Activated CD4-positive, alpha-beta T cell treated with anti-CD3 and anti-CD28 coated beads, Interleukin-2, amount 10 ng/mL, durations not matched to agents 7 days and 5 days (primary cell): Measurements from ENCODE around the gene FREM2. TPM values are rescaled to one million over a fixed set of nuclear protein-coding genes. Genes with fewer than 3 reads are reported as not detected.

Source experiments
- CTCF ChIA-PET: fragments of 350-600 bp; sonication (Branson Sonifier 250); formaldehyde crosslinking; loops from one replicate; lab custom pipeline; 2021; ENCODE audit warnings: antibody characterized with exemption; lab: Charles Lee
- POLR2A ChIA-PET: fragments of 350-600 bp; sonication (Branson Sonifier 250); formaldehyde crosslinking; loops from one replicate; lab custom pipeline; 2021; ENCODE audit warnings: antibody characterized with exemption; lab: Charles Lee
- DNase-seq: peaks from one replicate; pipeline ENCODE4 v3.0.0-alpha.2; 2020
- H3K27ac Mint-ChIP-seq: one replicate; pipeline ENCODE4 v1.8.0; 2021; ENCODE audit warnings: mild to moderate bottlenecking, moderate library complexity, mixed read lengths
- H3K27me3 Mint-ChIP-seq: one replicate; pipeline ENCODE4 v1.8.0; 2021; ENCODE audit warnings: mixed read lengths
- H3K36me3 Mint-ChIP-seq: one replicate; pipeline ENCODE4 v1.8.0; 2021; ENCODE audit warnings: low read depth, mixed read lengths
- H3K4me1 Mint-ChIP-seq: one replicate; pipeline ENCODE4 v1.8.0; 2021; ENCODE audit warnings: mixed read lengths
- H3K4me3 Mint-ChIP-seq: one replicate; pipeline ENCODE4 v1.8.0; 2021; ENCODE audit warnings: mild to moderate bottlenecking, moderate library complexity, mixed read lengths
- H3K9me3 Mint-ChIP-seq: one replicate; pipeline ENCODE4 v1.8.0; 2021; ENCODE audit warnings: mixed read lengths
- total RNA-seq, 2 experiments: library from RNA; stranded (reverse); gene quantifications; one replicate each; pipeline ENCODE4 v1.2.3, GENCODE V29; 2021

FREM2 gene
- total RNA-seq, 2 experiments from 2014 or later: not detected

DNA sequence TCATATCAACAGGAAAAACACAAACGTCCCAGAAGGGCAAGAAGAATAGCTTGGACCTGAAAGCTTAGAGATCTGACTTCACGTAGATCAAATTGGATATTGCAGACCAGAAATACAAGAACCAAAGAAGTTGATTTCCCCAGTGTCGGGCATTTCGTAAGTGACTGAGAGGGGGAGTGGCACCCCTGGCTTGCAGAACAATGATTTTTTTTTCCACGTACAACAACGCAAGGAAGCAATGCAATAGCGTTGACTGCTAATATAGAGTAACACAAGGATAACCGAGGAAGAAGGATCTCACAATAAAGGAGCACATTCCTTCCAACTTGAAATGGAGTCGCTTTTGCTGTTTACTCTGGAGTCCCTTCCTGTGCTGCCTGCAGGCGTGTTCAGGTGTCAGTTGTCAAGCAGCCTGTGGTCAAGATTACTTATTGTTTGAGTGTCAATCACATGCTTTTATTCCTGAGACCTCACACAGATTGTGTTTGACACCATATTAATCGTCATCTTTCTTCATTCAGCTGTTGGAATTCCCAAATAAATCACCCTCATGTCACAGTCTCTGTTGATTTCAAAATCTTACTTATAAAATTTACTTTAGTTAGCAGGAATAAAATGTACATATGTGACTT, 139.4 kb downstream of the FREM2 start:
- Mint-ChIP-seq H3K27me3 (no peaks in the 10 kb centered on the region), H3K4me3 (no peak overlapping the region), H3K36me3 (no peaks in the 10 kb centered on the region), H3K9me3 (no peaks in the 10 kb centered on the region), H3K27ac (no peak overlapping the region), H3K4me1 (no peaks in the 10 kb centered on the region)
- POLR2A ChIA-PET: interaction anchor here (0.6 kb wide), 1 partner anchor 32 kb away, joined by 4 read pairs; no protein-coding TSS in a partner anchor
- CTCF ChIA-PET: no interaction called here
- DNase-seq: no peak

DNA sequence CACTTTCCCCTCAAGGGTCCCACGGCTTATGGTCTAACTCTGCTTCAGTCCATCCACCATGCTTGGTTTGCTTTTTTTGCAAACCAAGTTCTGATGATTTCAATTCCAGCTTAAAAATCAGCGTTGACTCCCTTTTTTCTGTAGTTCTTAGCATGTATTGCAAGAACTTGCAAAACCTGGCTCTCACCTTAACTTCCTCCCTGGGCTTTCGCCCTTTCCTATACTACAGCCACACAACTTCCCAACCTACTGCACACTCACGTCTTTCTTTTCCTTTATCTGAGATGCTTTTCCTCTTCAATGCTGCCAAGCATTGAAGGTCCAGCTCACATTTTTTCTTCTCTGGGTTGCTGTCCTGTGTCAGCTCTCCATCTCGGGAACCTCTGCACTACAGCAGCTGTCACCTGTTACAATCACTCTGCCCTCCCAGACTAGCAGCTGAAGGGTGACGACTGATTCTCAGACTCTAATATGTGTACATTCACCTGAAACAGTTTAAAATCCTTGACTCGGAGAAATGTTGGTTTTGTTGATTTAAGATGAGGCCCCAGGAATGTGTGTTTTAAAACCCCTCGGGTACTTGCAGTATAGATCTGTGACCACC, 143.7 kb downstream of the FREM2 start:
- no peaks in the 10 kb centered on the region for H3K36me3 Mint-ChIP-seq
- DNase-seq: no peak
- H3K4me1 Mint-ChIP-seq: no peaks in the 10 kb centered on the region
- no peak overlapping the region for H3K27ac Mint-ChIP-seq
- H3K9me3 Mint-ChIP-seq: peaks cover under 1% of the 10 kb centered on the region
- ChIA-PET POLR2A (no interaction called here), CTCF (no interaction called here)
- H3K4me3 Mint-ChIP-seq: no peak overlapping the region
- no peaks in the 10 kb centered on the region for H3K27me3 Mint-ChIP-seq

DNA sequence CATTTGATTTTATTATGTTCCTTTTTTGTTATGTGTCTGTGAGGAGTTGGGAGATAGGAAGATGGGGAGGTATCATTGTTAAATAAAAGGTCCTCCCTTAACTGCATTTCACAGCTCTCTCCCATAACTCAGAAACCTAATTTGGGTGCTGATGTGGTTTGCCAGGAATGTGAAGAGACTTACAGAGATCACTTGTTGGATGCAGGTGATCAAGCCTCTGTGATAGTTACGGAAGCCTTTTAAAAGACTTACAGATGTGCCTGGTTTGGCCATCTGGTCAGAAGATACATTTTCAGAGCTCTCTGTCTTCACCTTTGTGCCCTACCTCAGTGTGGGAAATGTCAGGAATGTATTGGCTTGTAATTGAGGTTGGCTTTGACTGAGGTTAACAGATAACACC, 157.7 kb downstream of the FREM2 start:
- no peak for DNase-seq
- Mint-ChIP-seq H3K9me3 (no peaks in the 10 kb centered on the region), H3K36me3 (no peaks in the 10 kb centered on the region), H3K27ac (no peak overlapping the region), H3K27me3 (no peaks in the 10 kb centered on the region), H3K4me3 (no peak overlapping the region), H3K4me1 (no peaks in the 10 kb centered on the region)
- POLR2A ChIA-PET: no interaction called here
- CTCF ChIA-PET: no interaction called here

DNA sequence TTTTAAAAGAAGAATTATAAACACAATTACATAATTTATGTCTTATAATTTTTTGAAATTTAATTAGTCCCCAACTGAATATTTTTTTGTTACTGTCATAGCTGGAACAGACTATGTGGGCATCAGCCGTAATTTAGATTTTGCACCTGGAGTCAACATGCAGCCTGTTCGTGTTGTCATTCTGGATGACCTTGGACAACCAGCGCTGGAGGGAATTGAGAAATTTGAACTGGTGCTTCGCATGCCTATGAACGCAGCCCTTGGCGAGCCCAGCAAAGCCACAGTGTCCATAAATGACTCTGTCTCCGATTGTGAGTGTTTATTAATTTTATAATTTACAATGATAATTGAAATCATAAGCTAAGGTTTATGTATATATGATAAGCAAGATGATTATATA, 161.5 kb downstream of the FREM2 start:
- CTCF ChIA-PET: interaction anchor here (1.1 kb wide), 1 partner anchor 10 kb away, joined by 5 read pairs; no protein-coding TSS in a partner anchor

DNA sequence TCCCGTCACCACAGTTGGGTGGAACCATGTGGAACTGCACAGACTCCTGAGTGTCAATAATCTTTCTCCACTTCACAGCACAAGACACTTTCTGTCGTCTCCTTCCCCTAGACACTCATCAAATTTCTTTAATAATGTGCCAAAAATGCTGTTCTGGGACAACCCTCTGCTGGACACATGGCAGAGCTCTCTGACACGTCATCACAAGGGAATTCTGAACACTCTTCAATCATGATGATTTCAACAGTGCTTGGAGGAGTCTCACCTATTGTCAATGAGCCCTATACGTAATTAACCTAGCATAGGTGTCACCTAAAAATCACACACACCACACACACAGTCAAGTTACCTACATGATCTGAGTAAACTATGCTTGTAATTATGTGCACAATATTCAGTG, 162.4 kb downstream of the FREM2 start:
- no peak for DNase-seq
- H3K36me3 Mint-ChIP-seq: no peaks in the 10 kb centered on the region
- no peaks in the 10 kb centered on the region for H3K9me3 Mint-ChIP-seq
- POLR2A ChIA-PET: no interaction called here
- no peaks in the 10 kb centered on the region for H3K4me1 Mint-ChIP-seq
- CTCF ChIA-PET: interaction anchor here (1.1 kb wide), 1 partner anchor 9 kb away, joined by 5 read pairs; no protein-coding TSS in a partner anchor
- H3K27ac Mint-ChIP-seq: no peak overlapping the region
- H3K27me3 Mint-ChIP-seq: no peaks in the 10 kb centered on the region
- no peak overlapping the region for H3K4me3 Mint-ChIP-seq

More for the DNA sequence above, 161.5 kb downstream of the FREM2 start:
- no peaks in the 10 kb centered on the region for H3K9me3 Mint-ChIP-seq
- no peaks in the 10 kb centered on the region for H3K36me3 Mint-ChIP-seq
- no peaks in the 10 kb centered on the region for H3K4me1 Mint-ChIP-seq
- no peaks in the 10 kb centered on the region for H3K27me3 Mint-ChIP-seq
- H3K4me3 Mint-ChIP-seq: no peak overlapping the region
- DNase-seq: no peak
- POLR2A ChIA-PET: no interaction called here
- H3K27ac Mint-ChIP-seq: no peak overlapping the region

DNA sequence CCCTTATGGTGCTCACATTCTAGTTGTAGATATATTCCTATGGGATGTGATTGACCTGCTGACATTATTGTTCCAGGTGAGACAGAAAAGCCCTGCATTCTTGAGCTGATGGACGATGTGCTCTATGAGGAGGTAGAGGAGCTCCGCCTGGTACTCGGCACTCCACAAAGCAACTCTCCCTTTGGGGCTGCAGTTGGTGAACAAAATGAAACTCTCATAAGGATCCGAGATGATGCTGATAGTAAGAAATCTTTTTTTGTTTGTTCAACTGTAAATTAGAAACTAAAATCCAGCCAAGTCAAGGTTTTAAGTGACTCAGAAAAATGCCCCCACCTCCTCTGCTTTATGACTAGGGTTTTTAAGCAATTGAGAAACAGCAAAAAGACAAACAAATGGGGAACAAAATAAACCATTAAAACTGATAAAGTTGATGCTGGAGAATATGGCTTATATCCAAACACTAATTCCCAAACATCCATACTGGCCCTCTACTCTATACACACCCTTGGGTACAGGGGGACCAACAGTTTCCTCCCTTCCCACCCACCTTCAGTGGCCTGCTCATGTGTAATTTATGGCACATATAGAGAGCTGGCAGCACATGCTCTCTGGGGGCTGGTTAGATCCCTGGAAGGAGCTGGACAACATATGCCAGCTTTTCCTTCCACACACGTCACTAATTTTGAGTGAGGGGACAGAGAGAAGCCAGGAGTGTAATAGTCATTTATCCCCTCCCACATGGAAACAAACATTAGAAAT, 164.2 kb downstream of the FREM2 start:
- Mint-ChIP-seq H3K36me3 (no peaks in the 10 kb centered on the region), H3K27me3 (no peaks in the 10 kb centered on the region), H3K9me3 (no peaks in the 10 kb centered on the region), H3K4me3 (no peak overlapping the region), H3K27ac (no peak overlapping the region), H3K4me1 (no peaks in the 10 kb centered on the region)
- POLR2A ChIA-PET: no interaction called here
- no peak for DNase-seq
- CTCF ChIA-PET: no interaction called here

DNA sequence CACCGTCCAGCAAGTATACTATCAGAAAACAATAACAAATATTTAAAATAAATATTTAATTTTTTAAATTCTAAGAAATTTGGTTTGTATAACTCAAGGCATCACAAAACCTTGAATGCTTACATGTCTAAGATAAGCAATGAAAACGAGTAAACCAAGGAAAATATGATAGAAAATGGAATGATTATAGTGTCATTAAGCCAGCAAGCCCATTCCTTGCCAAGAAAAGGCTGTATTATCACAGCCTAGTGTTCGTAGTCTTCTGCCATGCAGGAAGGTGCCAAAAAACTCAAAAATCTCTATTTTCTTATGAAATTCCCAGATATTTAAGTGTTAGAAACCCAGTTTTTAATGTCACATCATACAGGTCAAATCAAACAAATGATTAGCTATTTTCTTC, 167.3 kb downstream of the FREM2 start:
- no peaks in the 10 kb centered on the region for H3K9me3 Mint-ChIP-seq
- no peaks in the 10 kb centered on the region for H3K36me3 Mint-ChIP-seq
- H3K4me3 Mint-ChIP-seq: no peak overlapping the region
- no peaks in the 10 kb centered on the region for H3K27me3 Mint-ChIP-seq
- DNase-seq: no peak
- no peaks in the 10 kb centered on the region for H3K4me1 Mint-ChIP-seq
- no peak overlapping the region for H3K27ac Mint-ChIP-seq
- ChIA-PET POLR2A (no interaction called here), CTCF (interaction anchor here (0.5 kb wide), 1 partner anchor 32 kb away, joined by 3 read pairs; no protein-coding TSS in a partner anchor)

DNA sequence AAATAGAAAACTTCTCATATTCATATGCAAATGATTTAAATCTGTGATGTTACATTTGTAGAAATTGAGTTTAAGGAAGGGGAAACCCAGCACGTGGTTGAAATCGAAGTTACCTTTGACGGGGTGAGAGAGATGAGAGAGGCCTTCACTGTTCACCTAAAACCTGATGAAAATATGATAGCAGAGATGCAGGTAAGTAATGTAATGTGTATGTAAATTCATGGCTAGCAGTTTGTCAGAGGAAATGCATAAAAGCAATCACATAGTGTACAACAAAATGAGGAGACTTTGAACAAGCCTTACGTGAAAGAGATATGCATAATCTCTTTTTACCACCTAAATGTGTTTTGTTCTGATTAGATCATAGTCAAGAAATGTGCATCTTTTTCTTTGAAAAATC, 169.2 kb downstream of the FREM2 start:
- H3K36me3 Mint-ChIP-seq: no peaks in the 10 kb centered on the region

DNA sequence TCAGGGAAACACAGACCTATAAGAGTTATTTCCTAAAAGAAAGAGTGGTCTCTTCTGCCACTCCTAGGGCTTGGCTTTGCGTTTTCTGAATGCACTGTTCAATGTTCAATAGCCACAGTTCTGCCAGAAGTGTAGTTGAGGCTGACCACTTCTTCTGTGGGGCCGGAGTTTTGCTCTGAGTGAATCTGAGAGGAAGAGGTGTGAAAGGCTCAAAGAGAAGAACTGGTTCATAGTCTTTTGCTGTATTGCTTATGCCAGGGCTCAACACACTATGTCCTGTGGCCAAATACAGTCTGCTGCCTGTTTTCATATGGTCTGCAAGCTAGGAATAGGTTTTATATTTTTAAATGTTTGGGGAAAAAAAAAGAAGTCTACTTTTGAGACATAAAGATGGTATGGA, 175.6 kb downstream of the FREM2 start:
- ChIA-PET POLR2A (no interaction called here), CTCF (no interaction called here)
- Mint-ChIP-seq H3K27ac (no peak overlapping the region), H3K4me3 (no peak overlapping the region), H3K9me3 (no peaks in the 10 kb centered on the region), H3K36me3 (no peaks in the 10 kb centered on the region), H3K27me3 (peaks cover 2% of the 10 kb centered on the region), H3K4me1 (no peaks in the 10 kb centered on the region)
- DNase-seq: no peak

More for the DNA sequence above, 169.2 kb downstream of the FREM2 start:
- Mint-ChIP-seq H3K27ac (no peak overlapping the region), H3K4me1 (no peaks in the 10 kb centered on the region), H3K27me3 (no peaks in the 10 kb centered on the region), H3K9me3 (no peaks in the 10 kb centered on the region), H3K4me3 (no peak overlapping the region)
- DNase-seq: no peak
- POLR2A ChIA-PET: no interaction called here
- CTCF ChIA-PET: no interaction called here

DNA sequence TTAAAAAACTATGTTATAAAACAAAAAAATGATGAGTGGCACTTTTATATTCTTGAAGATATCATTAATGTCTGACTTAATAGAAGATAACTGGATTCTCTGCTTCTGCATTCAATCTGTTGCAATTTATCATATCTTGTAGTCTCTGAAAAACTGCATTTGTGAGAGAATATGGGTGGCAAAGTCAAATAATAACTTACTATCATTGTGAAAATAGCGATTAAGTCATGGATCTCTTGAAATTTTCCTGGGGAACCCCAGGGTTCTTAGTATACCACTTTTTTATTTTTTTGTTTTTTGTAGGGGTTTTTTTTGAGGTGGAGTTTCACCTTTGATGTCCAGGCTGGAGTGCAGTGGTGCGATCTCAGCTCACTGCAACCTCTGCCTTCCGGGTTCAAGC, 176.7 kb downstream of the FREM2 start:
- no peak overlapping the region for H3K27ac Mint-ChIP-seq
- POLR2A ChIA-PET: no interaction called here

DNA sequence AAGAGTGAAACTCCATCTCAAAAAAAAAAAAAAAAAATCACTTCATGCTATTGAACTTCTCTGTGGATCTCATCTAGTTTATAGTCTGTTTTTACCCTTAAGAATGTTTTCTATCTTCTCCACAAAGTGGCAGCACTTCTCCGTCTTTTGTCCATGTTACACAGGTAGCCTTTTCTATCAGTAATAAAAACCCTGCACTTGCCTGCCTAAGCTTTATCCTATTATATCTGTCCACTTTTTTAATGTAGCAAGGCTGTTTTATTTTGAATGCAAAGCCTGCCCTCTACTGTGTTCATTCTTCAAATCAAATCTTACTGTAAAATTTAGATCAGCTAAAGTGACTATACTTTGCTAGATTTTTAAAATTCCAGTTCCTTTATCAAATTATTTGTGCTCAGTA, 179.8 kb downstream of the FREM2 start:
- no peak for DNase-seq
- Mint-ChIP-seq H3K36me3 (no peaks in the 10 kb centered on the region), H3K27me3 (peaks cover 9% of the 10 kb centered on the region), H3K27ac (no peak overlapping the region), H3K4me3 (no peak overlapping the region), H3K9me3 (no peaks in the 10 kb centered on the region), H3K4me1 (no peaks in the 10 kb centered on the region)
- ChIA-PET POLR2A (no interaction called here), CTCF (no interaction called here)

More for the DNA sequence above, 176.7 kb downstream of the FREM2 start:
- Mint-ChIP-seq H3K27me3 (peaks cover 2% of the 10 kb centered on the region), H3K9me3 (no peaks in the 10 kb centered on the region), H3K4me1 (no peaks in the 10 kb centered on the region), H3K4me3 (no peak overlapping the region), H3K36me3 (no peaks in the 10 kb centered on the region)
- CTCF ChIA-PET: no interaction called here
- no peak for DNase-seq

DNA sequence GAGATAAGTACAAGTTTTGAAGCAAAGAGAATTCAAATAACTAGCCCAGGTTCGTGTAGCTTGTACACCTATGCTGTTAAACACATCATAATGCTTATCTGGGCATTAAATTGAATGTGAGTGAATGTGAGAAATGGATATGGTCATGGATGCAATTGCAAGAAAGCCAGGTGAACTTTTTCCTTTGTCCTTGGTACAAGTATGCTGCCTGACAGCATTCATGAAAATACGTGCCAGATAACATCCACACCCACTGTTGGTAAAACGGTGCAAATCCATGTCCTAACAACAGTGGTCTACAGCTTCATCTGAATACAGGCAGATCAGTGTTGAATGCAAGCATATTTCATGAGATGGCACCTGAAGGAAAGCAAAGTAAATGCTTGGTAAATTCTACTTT, 181.5 kb downstream of the FREM2 start:
- ChIA-PET CTCF (interaction anchor here (0.8 kb wide), 1 partner anchor 24 kb away, joined by 3 read pairs; no protein-coding TSS in a partner anchor), POLR2A (no interaction called here)
- H3K27me3 Mint-ChIP-seq: peaks cover 9% of the 10 kb centered on the region
- H3K36me3 Mint-ChIP-seq: no peaks in the 10 kb centered on the region
- no peak overlapping the region for H3K27ac Mint-ChIP-seq
- no peaks in the 10 kb centered on the region for H3K4me1 Mint-ChIP-seq
- DNase-seq: no peak
- H3K4me3 Mint-ChIP-seq: no peak overlapping the region
- H3K9me3 Mint-ChIP-seq: no peaks in the 10 kb centered on the region

DNA sequence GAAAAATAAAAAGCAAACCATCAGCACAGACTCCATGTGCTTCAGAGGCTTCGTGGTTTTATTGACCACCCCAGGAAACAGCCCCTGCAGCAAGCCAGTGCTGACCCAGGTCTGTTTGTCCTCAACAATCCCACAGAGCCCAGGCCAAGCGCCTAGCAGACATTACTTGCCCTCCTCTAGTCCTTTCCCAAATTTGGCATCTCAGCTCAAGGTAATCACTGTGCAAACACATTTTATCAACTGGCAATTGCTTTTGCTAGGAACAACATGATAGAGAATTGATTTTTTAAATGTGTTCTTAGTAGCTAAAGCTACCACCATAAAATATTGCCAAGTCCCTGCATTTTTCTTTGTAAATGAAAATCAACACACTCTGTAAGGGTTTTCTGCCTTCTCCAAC, 182.0 kb downstream of the FREM2 start:
- no peaks in the 10 kb centered on the region for H3K4me1 Mint-ChIP-seq
- no peak overlapping the region for H3K27ac Mint-ChIP-seq
- H3K9me3 Mint-ChIP-seq: no peaks in the 10 kb centered on the region
- H3K4me3 Mint-ChIP-seq: no peak overlapping the region
- H3K36me3 Mint-ChIP-seq: no peaks in the 10 kb centered on the region
- H3K27me3 Mint-ChIP-seq: peaks cover 9% of the 10 kb centered on the region
- DNase-seq: no peak
- ChIA-PET CTCF (interaction anchor here (0.8 kb wide), 1 partner anchor 23 kb away, joined by 3 read pairs; no protein-coding TSS in a partner anchor), POLR2A (no interaction called here)
